Smooth muscle cell (in vitro differentiated cells): ENCODE results near the gene TXNDC12. TPM values are rescaled to one million over a fixed set of nuclear protein-coding genes. Genes with fewer than 3 reads are reported as not detected.
"Not testable (repeated sequence)": the region's sequence is repeated elsewhere in the genome, so short reads cannot be mapped to it uniquely, and the experiment has no call there.

ENCODE experiments used
- DNase-seq: peaks from one replicate; lab custom pipeline; 2025; ENCODE audit not compliant: unreplicated experiment; lab: John Stamatoyannopoulos, UW
- H2AFZ ChIP-seq: fragments of 200-600 bp; sonication (generic); 2 replicates; pipeline ENCODE4 v1.6.0; 2016; ENCODE audit warnings: antibody characterized with exemption, low read depth, mild to moderate bottlenecking
- H3F3A ChIP-seq: fragments of 200-600 bp; sonication (generic); 2 replicates; pipeline ENCODE4 v1.6.0; 2017; ENCODE audit warnings: antibody characterized with exemption, low read depth
- H3K27ac ChIP-seq: fragments of 200-600 bp; sonication (generic); 2 replicates; pipeline ENCODE4 v1.5.1; 2016; ENCODE audit warnings: low read depth, mild to moderate bottlenecking
- H3K27me3 ChIP-seq: fragments of 200-600 bp; sonication (generic); 2 replicates; pipeline ENCODE4 v1.6.1; 2016; ENCODE audit warnings: low read depth, mild to moderate bottlenecking
- H3K36me3 ChIP-seq: fragments of 200-600 bp; sonication (generic); 2 replicates; pipeline ENCODE4 v1.5.1; 2016; ENCODE audit warnings: low read depth
- H3K4me1 ChIP-seq: fragments of 200-600 bp; sonication (generic); 2 replicates; pipeline ENCODE4 v1.5.1; 2016; ENCODE audit warnings: low read depth
- H3K4me2 ChIP-seq: fragments of 200-600 bp; sonication (generic); 2 replicates; pipeline ENCODE4 v1.6.0; 2016; ENCODE audit warnings: mild to moderate bottlenecking
- H3K4me3 ChIP-seq: fragments of 200-600 bp; sonication (generic); 2 replicates; pipeline ENCODE4 v1.5.1; 2016; ENCODE audit warnings: mild to moderate bottlenecking
- H3K79me2 ChIP-seq: fragments of 200-600 bp; sonication (generic); 2 replicates; pipeline ENCODE4 v1.6.0; 2016; ENCODE audit warnings: low read depth, mild to moderate bottlenecking
- H3K9ac ChIP-seq: fragments of 200-600 bp; sonication (generic); 2 replicates; pipeline ENCODE4 v1.6.0; 2016; ENCODE audit warnings: low read depth
- H3K9me3 ChIP-seq: fragments of 200-600 bp; sonication (generic); replicated peaks from 2 replicates; pipeline ENCODE4 v1.5.1; 2016; ENCODE audit warnings: low read depth
- H4K20me1 ChIP-seq: fragments of 200-600 bp; sonication (generic); 2 replicates; pipeline ENCODE4 v1.6.0; 2016; ENCODE audit warnings: low read depth
- CTCF ChIP-seq: fragments of 200-600 bp; sonication (generic); IDR thresholded peaks from 2 replicates; pipeline ENCODE4 v1.5.1; 2017; ENCODE audit warnings: borderline replicate concordance, mild to moderate bottlenecking, antibody characterized with exemption; ENCODE audit not compliant: insufficient read depth, poor library complexity, severe bottlenecking
- WGBS: methylation state at CpG from one replicate; pipeline ENCODE4 v1.1.7; 2016; ENCODE audit warnings: low lambda C conversion rate; 5-methylcytosine and 5-hydroxymethylcytosine counted together
- polyA plus RNA-seq: library from polyadenylated mRNA; unstranded; fragments of >200 nt; fragmentation: Nextera tagmentation; extraction: Ambion mirVana; gene quantifications from 2 replicates; pipeline ENCODE4 v1.2.1, GENCODE V29; 2016
- total RNA-seq: library from RNA; depleted of rRNA; stranded (reverse); fragments of >200 nt; gene quantifications from 2 replicates; pipeline ENCODE4 v1.2.3, GENCODE V29; 2014

The TXNDC12 gene
- total and polyA plus RNA-seq, 2 experiments from 2014 or later, result 60.2 to 73.0 TPM

GRCh38 chr1:52096216-52096615, 41.2 kb upstream of the TXNDC12 start:
- Histone ChIP-seq H3K36me3 (no peaks in the 10 kb centered on the region), H3K4me3 (no peak overlapping the region), H4K20me1 (no peaks in the 10 kb centered on the region), H3K4me1 (peaks cover 4% of the 10 kb centered on the region), H3K4me2 (no peak overlapping the region), H3K9me3 (no peaks in the 10 kb centered on the region), H3K79me2 (no peaks in the 10 kb centered on the region), H3F3A (no peaks in the 10 kb centered on the region), H2AFZ (no peak overlapping the region), H3K27me3 (no peaks in the 10 kb centered on the region), H3K27ac (no peak overlapping the region), H3K9ac (no peak overlapping the region)
- WGBS, result 92% methylated on average over 8 of the region's 8 CpGs
- DNase-seq, result no peak
- no peak for TF ChIP-seq CTCF

- not testable (repeated sequence) for H3K4me3 ChIP-seq, H3K36me3 ChIP-seq, H3K27me3 ChIP-seq, H3K4me2 ChIP-seq, H3K9ac ChIP-seq, DNase-seq, H3K27ac ChIP-seq, H3K4me1 ChIP-seq, H3F3A ChIP-seq, H2AFZ ChIP-seq, H4K20me1 ChIP-seq, H3K79me2 ChIP-seq, H3K9me3 ChIP-seq
- WGBS, result 97% methylated on average over 7 of the region's 7 CpGs
These were observed 39.3 kb upstream of the TXNDC12 start for GRCh38 chr1:52094300-52094699.

- H3K4me2 ChIP-seq, H3K9ac ChIP-seq, DNase-seq, H3K4me1 ChIP-seq, H3K9me3 ChIP-seq, H3K4me3 ChIP-seq, H3K27ac ChIP-seq, H3K27me3 ChIP-seq, H3K79me2 ChIP-seq, H3F3A ChIP-seq, H2AFZ ChIP-seq: not testable (repeated sequence)
- peaks cover 10% of the 10 kb centered on the region for H3K36me3 ChIP-seq
- peaks cover 31% of the 10 kb centered on the region for H4K20me1 ChIP-seq
These were observed 32.9 kb upstream of the TXNDC12 start for GRCh38 chr1:52087892-52088291.

- TF ChIP-seq CTCF, result no peak
- peaks cover 66% of the 10 kb centered on the region for H4K20me1 ChIP-seq
- H3K4me3 ChIP-seq, result no peak overlapping the region
- H3K27me3 ChIP-seq, result no peaks in the 10 kb centered on the region
- no peak overlapping the region for H3K4me2 ChIP-seq
- no peaks in the 10 kb centered on the region for H3K9me3 ChIP-seq
- H3K9ac ChIP-seq, result no peak overlapping the region
- H3F3A ChIP-seq, result no peaks in the 10 kb centered on the region
- no peak overlapping the region for H2AFZ ChIP-seq
- H3K79me2 ChIP-seq, result peaks cover 35% of the 10 kb centered on the region
- no peaks in the 10 kb centered on the region for H3K4me1 ChIP-seq
- DNase-seq, result no peak
- 86% methylated on average over 3 of the region's 3 CpGs for WGBS
- no peaks in the 10 kb centered on the region for H3K36me3 ChIP-seq
- H3K27ac ChIP-seq, result no peak overlapping the region
These were observed 25.0 kb upstream of the TXNDC12 start for GRCh38 chr1:52080014-52080415.

GRCh38 chr1:52077277-52077676, 22.3 kb upstream of the TXNDC12 start:
- not testable (repeated sequence) for H3F3A ChIP-seq, H3K4me3 ChIP-seq, H3K27ac ChIP-seq, H3K4me2 ChIP-seq, H3K9me3 ChIP-seq, H3K27me3 ChIP-seq, H3K36me3 ChIP-seq, H3K9ac ChIP-seq, DNase-seq, H3K4me1 ChIP-seq, H2AFZ ChIP-seq
- Histone ChIP-seq H3K79me2 (peaks cover 36% of the 10 kb centered on the region), H4K20me1 (peaks cover 66% of the 10 kb centered on the region)
- WGBS, result 95% methylated on average over 6 of the region's 6 CpGs
